ENCODE data around the gene ITIH3. TPM values are rescaled to one million over a fixed set of nuclear protein-coding genes. Genes with fewer than 3 reads are reported as not detected.

The ITIH3 gene
- total and polyA plus RNA-seq, 2 experiments from 2014 or later: 63.3 to 66.9 TPM

DNA sequence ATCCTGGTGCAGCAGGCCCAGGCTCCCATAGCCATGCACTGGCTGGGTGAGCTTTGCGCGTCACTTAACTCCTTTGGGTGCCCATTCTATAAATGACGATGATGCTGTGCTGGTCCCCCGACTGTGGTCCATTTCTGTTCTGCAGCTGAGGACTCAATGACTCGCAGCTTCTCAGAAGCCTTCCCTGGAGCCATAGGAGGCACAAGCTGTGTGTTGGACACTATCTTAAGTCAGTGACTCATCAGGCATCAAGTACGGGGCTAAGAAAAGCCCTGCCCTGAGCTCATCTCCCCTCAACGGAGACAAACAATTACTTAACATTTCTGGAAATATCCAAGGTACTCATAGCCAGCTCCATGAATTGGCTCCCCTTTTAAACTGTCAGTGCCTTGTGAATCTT lies 54.0 kb downstream of the ITIH3 start:
- no peak overlapping the region for H3K27ac ChIP-seq
- no peaks in the 10 kb centered on the region for H3K4me1 ChIP-seq (ENCODE audit: insufficient read depth)
- DNase-seq (ENCODE audit: low spot score): no peak
- H4K20me1 ChIP-seq (ENCODE audit: insufficient read depth, poor library complexity, severe bottlenecking): no peaks in the 10 kb centered on the region
- no peak overlapping the region for H2AFZ ChIP-seq
- no peaks in the 10 kb centered on the region for H3K79me2 ChIP-seq
- H3K4me2 ChIP-seq: no peak overlapping the region
- 74% methylated on average over 7 of the region's 7 CpGs for WGBS (ENCODE audit: low lambda C conversion rate, missing lambda C conversion rate)
- no peaks in the 10 kb centered on the region for H3K9me2 ChIP-seq (replicated peaks; ENCODE audit: insufficient read depth)
- H3K4me3 ChIP-seq: no peak overlapping the region
- no peaks in the 10 kb centered on the region for H3K9me3 ChIP-seq (ENCODE audit: low read depth)
- TF ChIP-seq EZH2phosphoT487 (IDR thresholded peaks at IDR 0.05; ENCODE audit: low read depth, severe bottlenecking, unreplicated experiment): no peak
- TF ChIP-seq, protein P1, sequence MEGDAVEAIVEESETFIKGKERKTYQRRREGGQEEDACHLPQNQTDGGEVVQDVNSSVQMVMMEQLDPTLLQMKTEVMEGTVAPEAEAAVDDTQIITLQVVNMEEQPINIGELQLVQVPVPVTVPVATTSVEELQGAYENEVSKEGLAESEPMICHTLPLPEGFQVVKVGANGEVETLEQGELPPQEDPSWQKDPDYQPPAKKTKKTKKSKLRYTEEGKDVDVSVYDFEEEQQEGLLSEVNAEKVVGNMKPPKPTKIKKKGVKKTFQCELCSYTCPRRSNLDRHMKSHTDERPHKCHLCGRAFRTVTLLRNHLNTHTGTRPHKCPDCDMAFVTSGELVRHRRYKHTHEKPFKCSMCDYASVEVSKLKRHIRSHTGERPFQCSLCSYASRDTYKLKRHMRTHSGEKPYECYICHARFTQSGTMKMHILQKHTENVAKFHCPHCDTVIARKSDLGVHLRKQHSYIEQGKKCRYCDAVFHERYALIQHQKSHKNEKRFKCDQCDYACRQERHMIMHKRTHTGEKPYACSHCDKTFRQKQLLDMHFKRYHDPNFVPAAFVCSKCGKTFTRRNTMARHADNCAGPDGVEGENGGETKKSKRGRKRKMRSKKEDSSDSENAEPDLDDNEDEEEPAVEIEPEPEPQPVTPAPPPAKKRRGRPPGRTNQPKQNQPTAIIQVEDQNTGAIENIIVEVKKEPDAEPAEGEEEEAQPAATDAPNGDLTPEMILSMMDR (IDR thresholded peaks at IDR 0.05; ENCODE audit: poor library complexity): no peak
- TF ChIP-seq EZH2 (IDR thresholded peaks at IDR 0.05; ENCODE audit: borderline replicate concordance): no peak
- no peaks in the 10 kb centered on the region for H3K27me3 ChIP-seq
- H3K36me3 ChIP-seq (replicated peaks; ENCODE audit: insufficient read depth, low read depth): no peaks in the 10 kb centered on the region

DNA sequence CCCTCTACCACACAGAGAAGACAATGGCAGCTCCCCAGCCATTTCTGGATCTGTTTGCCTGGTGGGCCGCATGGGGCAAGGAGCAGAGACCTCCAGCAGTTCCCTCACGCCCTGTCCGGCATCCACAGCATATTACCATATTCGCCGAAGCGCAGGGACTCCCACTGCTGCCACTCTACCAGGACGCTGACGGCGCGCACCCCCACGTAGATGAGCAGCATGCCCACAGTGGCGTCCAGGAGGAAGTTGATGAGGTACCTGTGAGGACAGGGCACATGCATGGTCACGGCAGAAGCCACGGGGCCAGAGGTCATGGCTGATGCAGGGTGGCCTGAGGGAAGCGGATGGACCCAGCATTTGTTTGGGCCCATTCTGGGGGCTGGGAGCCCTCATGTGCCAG lies 55.1 kb downstream of the ITIH3 start:
- 99% methylated on average over 15 of the region's 15 CpGs for WGBS (ENCODE audit: low lambda C conversion rate, missing lambda C conversion rate)
- Histone ChIP-seq H3K9me2 (replicated peaks; ENCODE audit: insufficient read depth) (no peaks in the 10 kb centered on the region), H2AFZ (no peak overlapping the region), H3K27ac (no peak overlapping the region), H3K79me2 (no peaks in the 10 kb centered on the region), H3K9me3 (ENCODE audit: low read depth) (no peaks in the 10 kb centered on the region), H3K4me2 (no peak overlapping the region), H3K36me3 (replicated peaks; ENCODE audit: insufficient read depth, low read depth) (no peaks in the 10 kb centered on the region), H3K4me3 (no peak overlapping the region), H4K20me1 (ENCODE audit: insufficient read depth, poor library complexity, severe bottlenecking) (no peaks in the 10 kb centered on the region), H3K4me1 (ENCODE audit: insufficient read depth) (no peaks in the 10 kb centered on the region), H3K27me3 (no peaks in the 10 kb centered on the region)
- DNase-seq (ENCODE audit: low spot score): no peak
- TF ChIP-seq, protein P1 (IDR thresholded peaks at IDR 0.05; ENCODE audit: poor library complexity): no peak
- TF ChIP-seq EZH2phosphoT487 (IDR thresholded peaks at IDR 0.05; ENCODE audit: low read depth, severe bottlenecking, unreplicated experiment) (no peak), EZH2 (IDR thresholded peaks at IDR 0.05; ENCODE audit: borderline replicate concordance) (no peak)

DNA sequence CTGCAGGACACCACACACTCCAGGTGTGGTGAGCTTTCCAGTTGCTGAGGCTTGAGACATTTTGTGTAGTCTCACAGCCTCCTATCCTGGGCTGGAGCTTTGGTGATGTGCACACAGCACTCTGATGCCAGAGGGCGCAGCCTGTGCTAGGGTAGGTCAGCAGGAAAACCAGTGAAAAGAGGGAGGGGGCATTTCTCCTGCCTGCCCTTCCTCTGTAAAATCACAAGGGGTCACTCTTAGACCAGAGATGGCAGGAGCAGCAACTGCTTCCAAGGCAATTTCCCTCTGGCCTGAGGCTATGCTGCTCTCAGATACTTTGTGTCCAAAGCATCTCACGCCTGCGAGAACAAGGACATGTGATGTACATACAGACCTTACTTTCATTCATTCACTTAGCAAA lies 56.8 kb downstream of the ITIH3 start:
- Histone ChIP-seq H3K4me1 (ENCODE audit: insufficient read depth) (no peaks in the 10 kb centered on the region), H4K20me1 (ENCODE audit: insufficient read depth, poor library complexity, severe bottlenecking) (no peaks in the 10 kb centered on the region), H3K9me2 (replicated peaks; ENCODE audit: insufficient read depth) (no peaks in the 10 kb centered on the region), H3K79me2 (no peaks in the 10 kb centered on the region), H3K36me3 (replicated peaks; ENCODE audit: insufficient read depth, low read depth) (no peaks in the 10 kb centered on the region), H2AFZ (no peak overlapping the region), H3K4me3 (no peak overlapping the region), H3K9me3 (ENCODE audit: low read depth) (no peaks in the 10 kb centered on the region), H3K4me2 (no peak overlapping the region), H3K27ac (no peak overlapping the region), H3K27me3 (no peaks in the 10 kb centered on the region)
- TF ChIP-seq EZH2 (IDR thresholded peaks at IDR 0.05; ENCODE audit: borderline replicate concordance): no peak
- TF ChIP-seq, protein P1 (IDR thresholded peaks at IDR 0.05; ENCODE audit: poor library complexity): peak; percentile 48
- peak; percentile 70 for DNase-seq (ENCODE audit: low spot score)
- 53% methylated on average over 3 of the region's 3 CpGs for WGBS (ENCODE audit: low lambda C conversion rate, missing lambda C conversion rate)

DNA sequence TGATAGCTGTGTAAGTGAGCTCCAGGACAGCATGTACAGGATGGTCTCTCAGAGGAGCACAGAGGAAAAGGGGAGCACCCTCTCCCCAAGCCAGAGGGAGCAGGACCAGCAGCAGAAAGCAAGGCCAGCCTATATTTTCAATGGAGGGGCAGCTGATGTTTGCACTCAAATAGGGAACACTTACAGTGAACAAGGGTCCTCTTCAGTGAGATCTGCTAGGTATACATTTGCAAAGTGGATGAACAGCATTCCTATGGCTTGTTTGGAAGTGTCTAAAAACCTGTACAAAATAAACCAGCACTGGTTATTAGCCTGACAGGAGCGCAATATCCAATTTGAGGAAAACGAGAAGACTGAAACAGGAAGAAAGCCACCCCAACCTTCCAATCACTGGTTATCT lies 57.8 kb downstream of the ITIH3 start:
- no peak for DNase-seq (ENCODE audit: low spot score)
- Histone ChIP-seq H3K36me3 (replicated peaks; ENCODE audit: insufficient read depth, low read depth) (no peaks in the 10 kb centered on the region), H3K4me3 (no peak overlapping the region), H3K27ac (no peak overlapping the region), H3K4me1 (ENCODE audit: insufficient read depth) (no peaks in the 10 kb centered on the region), H3K9me2 (replicated peaks; ENCODE audit: insufficient read depth) (no peaks in the 10 kb centered on the region), H3K27me3 (no peaks in the 10 kb centered on the region), H2AFZ (no peak overlapping the region), H4K20me1 (ENCODE audit: insufficient read depth, poor library complexity, severe bottlenecking) (no peaks in the 10 kb centered on the region), H3K79me2 (no peaks in the 10 kb centered on the region), H3K4me2 (no peak overlapping the region), H3K9me3 (ENCODE audit: low read depth) (no peaks in the 10 kb centered on the region)
- 93% methylated on average over 2 of the region's 2 CpGs for WGBS (ENCODE audit: low lambda C conversion rate, missing lambda C conversion rate)
- TF ChIP-seq, protein P1 (IDR thresholded peaks at IDR 0.05; ENCODE audit: poor library complexity): no peak
